GM18870 (cell line): Measurements from ENCODE around the gene PTCD2.

Source experiments
- ATAC-seq: cut with Tn5 transposase; IDR thresholded peaks from one replicate; pipeline ENCODE4 v1.9.1; 2021; ENCODE audit warnings: moderate library complexity; ENCODE audit not compliant: unreplicated experiment

The PTCD2 gene

GRCh38 chr5:72296256-72296655 lies 23.9 kb upstream of the PTCD2 start:
- ATAC-seq: no peak

GRCh38 chr5:72298136-72298535 lies 22.0 kb upstream of the PTCD2 start:
- peak; percentile 59 for ATAC-seq

GRCh38 chr5:72298711-72299110 lies 21.5 kb upstream of the PTCD2 start:
- no peak for ATAC-seq

GRCh38 chr5:72300590-72301339 lies 19.4 kb upstream of the PTCD2 start:
- no peak for ATAC-seq

- peak; percentile 49 for ATAC-seq
These were observed 18.6 kb upstream of the PTCD2 start for GRCh38 chr5:72301557-72301956.

- ATAC-seq: no peak
These were observed 18.0 kb upstream of the PTCD2 start for GRCh38 chr5:72302171-72302570.

- no peak for ATAC-seq
These were observed 14.7 kb upstream of the PTCD2 start for GRCh38 chr5:72305194-72306142.

GRCh38 chr5:72307573-72307967 lies 12.6 kb upstream of the PTCD2 start:
- no peak for ATAC-seq

GRCh38 chr5:72307968-72308852 lies 12.0 kb upstream of the PTCD2 start:
- peak; percentile 81 for ATAC-seq

GRCh38 chr5:72308853-72309191 lies 11.4 kb upstream of the PTCD2 start:
- no peak for ATAC-seq

GRCh38 chr5:72313141-72313540 lies 7.0 kb upstream of the PTCD2 start:
- no peak for ATAC-seq

GRCh38 chr5:72314571-72315172 lies 5.5 kb upstream of the PTCD2 start:
- ATAC-seq: no peak

- peak; percentile 3 for ATAC-seq
These were observed 668 bp upstream of the PTCD2 start for GRCh38 chr5:72319435-72319975.

GRCh38 chr5:72324189-72324825 lies 4.1 kb downstream of the PTCD2 start:
- ATAC-seq: no peak

- ATAC-seq: no peak
These were observed 5.6 kb downstream of the PTCD2 start for GRCh38 chr5:72325566-72326305.

GRCh38 chr5:72326306-72326649 lies 6.1 kb downstream of the PTCD2 start:
- ATAC-seq: no peak

- ATAC-seq: no peak
These were observed 8.0 kb downstream of the PTCD2 start for GRCh38 chr5:72328172-72328571.

- ATAC-seq: no peak
These were observed 10.5 kb downstream of the PTCD2 start for GRCh38 chr5:72330712-72331111.

- ATAC-seq: no peak
These were observed 17.0 kb downstream of the PTCD2 start for GRCh38 chr5:72337159-72337558.
